GM23338 (cell line): ENCODE results near the gene CLEC7A. TPM values are rescaled to one million over a fixed set of nuclear protein-coding genes. Genes with fewer than 3 reads are reported as not detected.

Source experiments
- ATAC-seq: fragments of 200-7000 bp; cut with Tn5 transposase; 3 replicates; pipeline ENCODE4 v1.9.1; 2020
- DNase-seq: peaks from one replicate; pipeline ENCODE4 v3.0.0-alpha.2; 2015; ENCODE audit warnings: low spot score
- H2AFZ ChIP-seq: fragments of 200-600 bp; sonication (generic); 2 replicates; pipeline ENCODE4 v1.8.0; 2016; ENCODE audit warnings: antibody characterized with exemption, mild to moderate bottlenecking, moderate library complexity
- H3F3A ChIP-seq: fragments of 200-600 bp; sonication (generic); replicated peaks from 2 replicates; pipeline ENCODE4 v1.8.0; 2017; ENCODE audit warnings: antibody characterized with exemption, mixed run types, low read depth
- H3K27ac ChIP-seq: fragments of 200-600 bp; sonication (generic); 2 replicates; pipeline ENCODE4 v1.6.1; 2016; ENCODE audit warnings: low read depth
- H3K27me3 ChIP-seq: fragments of 200-600 bp; sonication (generic); 2 replicates; pipeline ENCODE4 v1.8.0; 2016; ENCODE audit warnings: mild to moderate bottlenecking, mixed run types, moderate library complexity; ENCODE audit not compliant: insufficient read depth
- H3K36me3 ChIP-seq: fragments of 200-600 bp; sonication (generic); 2 replicates; pipeline ENCODE4 v1.8.0; 2016; ENCODE audit warnings: mild to moderate bottlenecking; ENCODE audit not compliant: insufficient read depth
- H3K4me1 ChIP-seq: fragments of 200-600 bp; sonication (generic); 2 replicates; pipeline ENCODE4 v1.8.0; 2016; ENCODE audit warnings: mild to moderate bottlenecking, moderate library complexity; ENCODE audit not compliant: insufficient read depth
- H3K4me2 ChIP-seq: fragments of 200-600 bp; sonication (generic); 2 replicates; pipeline ENCODE4 v1.7.1; 2017; ENCODE audit warnings: mixed run types
- H3K4me3 ChIP-seq: fragments of 200-600 bp; sonication (generic); 2 replicates; pipeline ENCODE4 v1.6.1; 2016; ENCODE audit warnings: mixed run types
- H3K79me2 ChIP-seq: fragments of 200-600 bp; sonication (generic); replicated peaks from 2 replicates; pipeline ENCODE4 v1.8.0; 2017; ENCODE audit warnings: mild to moderate bottlenecking; ENCODE audit not compliant: insufficient read depth
- H3K9me2 ChIP-seq: fragments of 200-600 bp; sonication (generic); 2 replicates; pipeline ENCODE4 v1.8.0; 2017; ENCODE audit not compliant: insufficient read depth
- H4K20me1 ChIP-seq: fragments of 200-600 bp; sonication (generic); replicated peaks from 2 replicates; pipeline ENCODE4 v1.8.0; 2017; ENCODE audit warnings: mild to moderate bottlenecking; ENCODE audit not compliant: insufficient read depth
- H3K27ac Mint-ChIP-seq: 2 replicates; pipeline ENCODE4 v1.8.0; 2020; ENCODE audit warnings: inconsistent platforms, mild to moderate bottlenecking, moderate library complexity, mixed read lengths
- H3K27me3 Mint-ChIP-seq: 3 replicates; pipeline ENCODE4 v1.8.0; 2022; ENCODE audit warnings: low read depth, mild to moderate bottlenecking, moderate library complexity, mixed read lengths, inconsistent platforms; ENCODE audit not compliant: insufficient read depth, poor library complexity
- H3K36me3 Mint-ChIP-seq: 3 replicates; pipeline ENCODE4 v1.8.0; 2021; ENCODE audit warnings: low read depth, mild to moderate bottlenecking, inconsistent platforms, moderate library complexity, mixed read lengths
- H3K4me1 Mint-ChIP-seq: 3 replicates; pipeline ENCODE4 v1.8.0; 2020; ENCODE audit warnings: mild to moderate bottlenecking, inconsistent platforms, mixed read lengths
- H3K4me3 Mint-ChIP-seq: 3 replicates; pipeline ENCODE4 v1.8.0; 2021; ENCODE audit warnings: moderate library complexity, mild to moderate bottlenecking, inconsistent platforms, mixed read lengths
- H3K9me3 Mint-ChIP-seq: 3 replicates; pipeline ENCODE4 v1.8.0; 2020; ENCODE audit warnings: moderate library complexity, mild to moderate bottlenecking, inconsistent platforms, mixed read lengths
- CREB1 ChIP-seq: fragments of 250-450 bp; sonication (Bioruptor Pico); IDR thresholded peaks from 2 replicates; pipeline ENCODE4 v1.5.0; 2020; ENCODE audit warnings: low read depth, mild to moderate bottlenecking, moderate library complexity
- CTCF ChIP-seq, 2 experiments: fragments of 200-600 bp in 1 of 2; sonication (generic) in 1 of 2; conservative IDR thresholded peaks; 2 replicates each; pipeline versions ENCODE4 v1.5.1 to v1.6.1; 2016 to 2017; ENCODE audit warnings: antibody characterized with exemption in 2 of 2, low read depth in 2 of 2, mild to moderate bottlenecking in 2 of 2, moderate library complexity in 1 of 2
- ETS1 ChIP-seq: IDR thresholded peaks from 2 replicates; pipeline ENCODE4 v1.6.1; 2016; ENCODE audit warnings: antibody characterized with exemption
- EZH2 ChIP-seq: fragments of 200-600 bp; sonication (generic); IDR thresholded peaks from one replicate; pipeline ENCODE4 v1.8.0; 2017; ENCODE audit warnings: antibody characterized with exemption, mild to moderate bottlenecking, low read depth; ENCODE audit not compliant: unreplicated experiment
- EZH2phosphoT487 ChIP-seq: fragments of 200-600 bp; sonication (generic); IDR thresholded peaks from one replicate; pipeline ENCODE4 v1.8.1; 2018; ENCODE audit warnings: antibody characterized with exemption; ENCODE audit not compliant: unreplicated experiment
- JUNB ChIP-seq: IDR thresholded peaks from one replicate; pipeline ENCODE4 v1.6.1; 2016; ENCODE audit warnings: antibody characterized with exemption; ENCODE audit not compliant: unreplicated experiment
- NANOG ChIP-seq: IDR thresholded peaks from 2 replicates; pipeline ENCODE4 v1.6.1; 2016; ENCODE audit warnings: antibody characterized with exemption, borderline replicate concordance
- POLR2AphosphoS5 ChIP-seq: IDR thresholded peaks from 2 replicates; pipeline ENCODE4 v1.6.1; 2016; ENCODE audit warnings: antibody characterized with exemption, low read depth
- STAT1 ChIP-seq: IDR thresholded peaks from one replicate; pipeline ENCODE4 v1.6.1; 2016; ENCODE audit warnings: antibody characterized with exemption; ENCODE audit not compliant: unreplicated experiment
- ZNF114 ChIP-seq: fragments of 250-450 bp; sonication (Bioruptor Pico); IDR thresholded peaks from 2 replicates; pipeline ENCODE4 v1.5.0; 2020; ENCODE audit warnings: mild to moderate bottlenecking, moderate library complexity
- ZNF331 ChIP-seq: fragments of 250-450 bp; sonication (Bioruptor Pico); IDR thresholded peaks from 2 replicates; pipeline ENCODE4 v1.5.0; 2020; ENCODE audit warnings: low read depth, mild to moderate bottlenecking, moderate library complexity
- ZNF462 ChIP-seq: fragments of 250-450 bp; sonication (Bioruptor Pico); IDR thresholded peaks from 2 replicates; pipeline ENCODE4 v1.5.0; 2020; ENCODE audit warnings: mild to moderate bottlenecking, moderate library complexity
- polyA plus RNA-seq: library from polyadenylated mRNA; unstranded; fragments of >200 nt; fragmentation: Nextera tagmentation; extraction: Ambion mirVana; gene quantifications from 2 replicates; pipeline ENCODE4 v1.2.1, GENCODE V29; 2016
- total RNA-seq: library from RNA; depleted of rRNA; stranded (reverse); fragments of >200 nt; shearing (Covaris generic); gene quantifications from 2 replicates; pipeline ENCODE4 v1.2.3, GENCODE V29; 2014

CLEC7A gene
- total and polyA plus RNA-seq, 2 experiments from 2014 or later, result 0.39 TPM; not detected in 1

- TF ChIP-seq JUNB (no peak), STAT1 (no peak), ZNF114 (no peak), ETS1 (no peak), ZNF331 (no peak), EZH2 (no peak), EZH2phosphoT487 (no peak), POLR2AphosphoS5 (no peak)
Measured at GRCh38 chr12:10122689-10123088, 7.3 kb downstream of the CLEC7A start (continued).

- H3K36me3 Mint-ChIP-seq, result no peaks in the 10 kb centered on the region
- H3K27ac Mint-ChIP-seq, result no peak overlapping the region
- no peaks in the 10 kb centered on the region for H3K36me3 ChIP-seq
- no peak overlapping the region for H3K4me2 ChIP-seq
- no peaks in the 10 kb centered on the region for H3K9me2 ChIP-seq
- H3K4me1 ChIP-seq, result no peaks in the 10 kb centered on the region
- no peaks in the 10 kb centered on the region for H3K27me3 ChIP-seq
- no peaks in the 10 kb centered on the region for H3K79me2 ChIP-seq
- no peak overlapping the region for H3K4me3 Mint-ChIP-seq
- H3K27ac ChIP-seq, result no peak overlapping the region
- no peaks in the 10 kb centered on the region for H4K20me1 ChIP-seq
- no peak overlapping the region for H3K4me3 ChIP-seq
- DNase-seq (no peak), ATAC-seq (no peak)
- no peaks in the 10 kb centered on the region for H3F3A ChIP-seq
- H3K27me3 Mint-ChIP-seq, result no peaks in the 10 kb centered on the region
- H3K9me3 Mint-ChIP-seq, result no peaks in the 10 kb centered on the region
- no peaks in the 10 kb centered on the region for H3K4me1 Mint-ChIP-seq
- H2AFZ ChIP-seq, result no peak overlapping the region
- TF ChIP-seq ZNF331 (no peak), EZH2phosphoT487 (no peak), NANOG (no peak), EZH2 (no peak), ZNF462 (CRISPR knock-in tag) (no peak), ETS1 (no peak), JUNB (no peak), CTCF (conservative IDR thresholded peaks at IDR 0.05; ENCODE audit: low read depth in 2 of 2) (no peak), CREB1 (CRISPR knock-in tag) (no peak), POLR2AphosphoS5 (no peak), ZNF114 (no peak), STAT1 (no peak)
Measured at GRCh38 chr12:10121278-10121677, 8.7 kb downstream of the CLEC7A start.
